Fibroblast of mammary gland (primary cell): ENCODE measurements around the gene STK17B.

Experiments
- DNase-seq: peaks from one replicate; pipeline ENCODE4 v3.0.0-alpha.2; 2010; ENCODE audit warnings: low read depth
- H3K4me3 ChIP-seq: 2 replicates; pipeline ENCODE4 v1.5.1; 2011; ENCODE audit warnings: low read depth, mild to moderate bottlenecking, low read length, moderate library complexity; ENCODE audit not compliant: control insufficient read depth
- TF ChIP-seq, protein P1 (sequence below): conservative IDR thresholded peaks from 2 replicates; pipeline ENCODE4 v1.5.1; 2011; ENCODE audit warnings: low read depth, low read length, inconsistent platforms; ENCODE audit not compliant: control insufficient read depth, insufficient read depth

The STK17B gene

DNA sequence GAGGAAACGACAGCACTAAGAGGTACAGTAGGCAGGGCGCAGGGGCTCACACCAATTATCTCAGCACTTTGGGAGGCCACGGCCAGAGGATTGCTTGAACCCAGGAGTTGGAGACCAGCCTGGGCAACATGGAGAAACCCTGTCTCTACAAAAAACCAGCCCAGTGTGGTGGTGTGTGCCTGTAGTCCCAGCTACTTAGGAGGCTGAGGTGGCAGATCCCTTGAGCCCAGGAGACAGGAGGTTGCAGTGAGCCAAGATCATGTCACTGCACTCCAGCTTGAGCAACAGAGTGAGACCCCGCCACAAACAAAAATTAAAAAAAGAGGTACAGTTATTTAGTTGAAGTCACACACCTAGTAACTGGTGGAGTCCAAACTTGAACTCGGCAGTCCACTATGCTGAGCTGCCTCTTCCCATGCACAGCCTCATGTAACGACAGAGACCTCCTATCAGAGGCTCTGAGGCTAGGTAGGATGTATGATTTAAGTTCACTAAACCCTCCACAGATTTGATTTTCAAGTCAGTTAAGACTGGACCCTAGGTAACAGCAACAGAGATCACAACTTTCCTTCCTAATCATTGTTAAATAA is 8.7 kb downstream of the STK17B start:
- no peak overlapping the region for H3K4me3 ChIP-seq
- DNase-seq: no peak
- TF ChIP-seq, protein P1, sequence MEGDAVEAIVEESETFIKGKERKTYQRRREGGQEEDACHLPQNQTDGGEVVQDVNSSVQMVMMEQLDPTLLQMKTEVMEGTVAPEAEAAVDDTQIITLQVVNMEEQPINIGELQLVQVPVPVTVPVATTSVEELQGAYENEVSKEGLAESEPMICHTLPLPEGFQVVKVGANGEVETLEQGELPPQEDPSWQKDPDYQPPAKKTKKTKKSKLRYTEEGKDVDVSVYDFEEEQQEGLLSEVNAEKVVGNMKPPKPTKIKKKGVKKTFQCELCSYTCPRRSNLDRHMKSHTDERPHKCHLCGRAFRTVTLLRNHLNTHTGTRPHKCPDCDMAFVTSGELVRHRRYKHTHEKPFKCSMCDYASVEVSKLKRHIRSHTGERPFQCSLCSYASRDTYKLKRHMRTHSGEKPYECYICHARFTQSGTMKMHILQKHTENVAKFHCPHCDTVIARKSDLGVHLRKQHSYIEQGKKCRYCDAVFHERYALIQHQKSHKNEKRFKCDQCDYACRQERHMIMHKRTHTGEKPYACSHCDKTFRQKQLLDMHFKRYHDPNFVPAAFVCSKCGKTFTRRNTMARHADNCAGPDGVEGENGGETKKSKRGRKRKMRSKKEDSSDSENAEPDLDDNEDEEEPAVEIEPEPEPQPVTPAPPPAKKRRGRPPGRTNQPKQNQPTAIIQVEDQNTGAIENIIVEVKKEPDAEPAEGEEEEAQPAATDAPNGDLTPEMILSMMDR: no peak

DNA sequence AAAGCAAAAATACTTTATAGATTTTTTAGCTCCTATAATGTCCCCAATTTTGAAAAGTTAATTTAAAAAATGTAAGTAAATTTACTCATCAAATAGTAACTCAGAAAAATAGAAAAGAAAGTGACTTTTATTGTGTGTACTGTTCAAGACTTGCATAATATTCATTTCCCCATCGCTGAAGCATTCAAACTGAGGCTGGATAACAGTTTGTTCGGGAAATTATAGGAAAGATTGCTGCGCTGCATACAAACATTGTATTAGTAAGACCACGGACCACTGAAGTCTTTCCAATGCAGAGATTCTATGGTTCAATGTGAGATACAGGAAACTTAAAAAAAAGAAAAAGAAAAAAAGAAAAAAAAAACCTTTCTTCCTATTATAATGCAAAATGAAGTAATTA is 10.4 kb downstream of the STK17B start:
- TF ChIP-seq, protein P1: no peak
- no peak for DNase-seq
- H3K4me3 ChIP-seq: no peak overlapping the region

DNA sequence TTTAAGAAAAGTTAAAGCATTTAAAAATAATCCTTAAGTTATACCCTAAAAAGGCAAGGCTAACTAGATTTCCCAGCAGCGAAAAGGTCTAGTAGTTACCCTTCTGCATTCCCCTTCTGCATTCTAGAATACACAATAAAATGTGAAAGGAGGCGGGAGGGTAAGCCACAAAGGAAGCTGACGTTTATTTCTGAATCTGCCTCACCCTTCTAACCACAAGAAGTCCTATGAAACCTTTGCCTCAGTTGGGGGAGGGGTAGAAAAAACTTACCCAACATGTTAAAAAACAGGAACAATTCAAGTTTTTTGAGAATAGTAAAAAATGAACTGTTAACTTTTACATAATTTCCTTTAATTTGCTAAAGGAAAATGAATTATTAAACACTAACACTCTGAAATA is 11.3 kb downstream of the STK17B start:
- TF ChIP-seq, protein P1: no peak
- no peak overlapping the region for H3K4me3 ChIP-seq
- peak; percentile 91 for DNase-seq

DNA sequence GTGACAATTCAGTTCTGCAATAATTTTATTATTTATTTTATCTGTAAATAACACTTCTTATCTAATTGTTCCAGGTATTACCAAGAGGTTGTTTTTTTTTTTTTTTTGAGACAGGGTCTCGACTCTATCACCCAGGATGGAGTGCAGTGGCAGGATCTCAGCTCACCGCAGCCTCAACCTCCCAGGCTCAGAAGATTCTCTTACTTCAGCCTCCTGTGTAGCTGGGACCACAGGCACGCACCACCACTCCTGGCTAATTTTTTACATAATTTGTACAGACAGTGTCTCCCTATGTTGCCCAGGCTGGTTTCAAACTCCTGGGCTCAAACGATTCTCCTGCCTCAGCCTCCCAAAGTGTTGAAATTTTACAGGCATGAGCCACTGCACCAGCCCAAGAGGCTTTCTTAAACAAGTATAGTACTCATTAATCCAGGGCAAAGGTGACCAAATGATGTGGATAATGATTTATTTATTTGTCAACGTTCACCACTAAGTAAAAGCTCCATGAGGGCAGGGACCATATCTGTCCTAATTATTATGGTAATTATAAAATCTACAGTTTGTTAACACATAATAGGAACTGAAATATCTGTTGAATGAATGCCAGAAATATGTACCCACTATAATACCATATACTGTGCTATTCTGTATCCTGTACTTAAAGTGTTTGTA is 12.0 kb downstream of the STK17B start:
- TF ChIP-seq, protein P1: no peak
- H3K4me3 ChIP-seq: no peak overlapping the region
- no peak for DNase-seq

DNA sequence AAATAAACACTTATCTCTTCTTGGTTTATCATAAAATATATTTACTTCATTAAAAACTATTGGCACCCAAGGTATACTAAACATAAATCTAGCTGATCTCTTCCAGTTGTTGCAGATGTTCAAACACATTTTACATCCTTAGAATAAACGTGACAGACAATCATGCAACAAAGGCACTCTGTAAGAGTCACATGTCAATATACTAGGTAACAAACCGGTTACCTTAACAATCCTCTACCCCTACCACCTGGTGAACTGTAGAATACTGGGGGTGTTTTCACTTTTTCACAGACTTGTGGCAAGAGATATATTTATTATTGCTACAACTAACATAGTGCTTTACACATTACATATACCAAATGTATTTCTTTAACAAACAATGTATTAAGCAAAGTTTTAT is 15.8 kb downstream of the STK17B start:
- H3K4me3 ChIP-seq: no peak overlapping the region
- DNase-seq: no peak
- TF ChIP-seq, protein P1: no peak

DNA sequence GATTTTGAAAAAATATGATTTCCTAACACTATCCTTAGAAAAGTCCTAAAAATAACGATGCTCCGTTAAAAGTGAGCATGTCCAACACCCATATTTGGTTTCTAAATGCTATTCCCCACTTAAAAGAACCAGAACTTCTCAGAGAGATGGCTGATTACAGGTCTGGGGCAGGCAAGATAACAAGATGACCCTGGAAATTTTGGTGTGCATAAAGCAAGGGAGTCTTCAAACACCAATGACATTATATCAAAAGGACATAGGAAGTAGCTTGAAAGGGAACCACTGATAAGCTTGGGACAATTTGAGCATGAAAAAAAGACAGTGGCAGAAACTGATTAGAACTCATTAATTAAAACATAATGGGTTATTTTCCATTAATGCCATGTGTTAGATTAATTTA is 17.9 kb downstream of the STK17B start:
- TF ChIP-seq, protein P1: no peak
- no peak overlapping the region for H3K4me3 ChIP-seq
- no peak for DNase-seq
